ENCODE measurements around the gene SMARCAD1.

The SMARCAD1 gene

GRCh38 chr4:94307231-94307871, 99.7 kb downstream of the SMARCAD1 start:
- no peak for TF ChIP-seq TEAD4 (IDR thresholded peaks at IDR 0.05)
- no peak for TF ChIP-seq NFIC (IDR thresholded peaks at IDR 0.05)
- TF ChIP-seq CREB1 (IDR thresholded peaks at IDR 0.05; ENCODE audit: low read depth): no peak
- TF ChIP-seq EP300 (IDR thresholded peaks at IDR 0.05; ENCODE audit: borderline replicate concordance): no peak
- TF ChIP-seq CEBPB (IDR thresholded peaks at IDR 0.05): no peak
- no peak for TF ChIP-seq MAX (IDR thresholded peaks at IDR 0.05)
- no peak for TF ChIP-seq YY1 (IDR thresholded peaks at IDR 0.05; ENCODE audit: low read depth)
- TF ChIP-seq TAF1 (IDR thresholded peaks at IDR 0.05; ENCODE audit: low read depth): no peak
- TF ChIP-seq, protein P1, sequence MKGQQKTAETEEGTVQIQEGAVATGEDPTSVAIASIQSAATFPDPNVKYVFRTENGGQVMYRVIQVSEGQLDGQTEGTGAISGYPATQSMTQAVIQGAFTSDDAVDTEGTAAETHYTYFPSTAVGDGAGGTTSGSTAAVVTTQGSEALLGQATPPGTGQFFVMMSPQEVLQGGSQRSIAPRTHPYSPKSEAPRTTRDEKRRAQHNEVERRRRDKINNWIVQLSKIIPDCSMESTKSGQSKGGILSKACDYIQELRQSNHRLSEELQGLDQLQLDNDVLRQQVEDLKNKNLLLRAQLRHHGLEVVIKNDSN (IDR thresholded peaks at IDR 0.05): no peak
- TF ChIP-seq, protein P2, sequence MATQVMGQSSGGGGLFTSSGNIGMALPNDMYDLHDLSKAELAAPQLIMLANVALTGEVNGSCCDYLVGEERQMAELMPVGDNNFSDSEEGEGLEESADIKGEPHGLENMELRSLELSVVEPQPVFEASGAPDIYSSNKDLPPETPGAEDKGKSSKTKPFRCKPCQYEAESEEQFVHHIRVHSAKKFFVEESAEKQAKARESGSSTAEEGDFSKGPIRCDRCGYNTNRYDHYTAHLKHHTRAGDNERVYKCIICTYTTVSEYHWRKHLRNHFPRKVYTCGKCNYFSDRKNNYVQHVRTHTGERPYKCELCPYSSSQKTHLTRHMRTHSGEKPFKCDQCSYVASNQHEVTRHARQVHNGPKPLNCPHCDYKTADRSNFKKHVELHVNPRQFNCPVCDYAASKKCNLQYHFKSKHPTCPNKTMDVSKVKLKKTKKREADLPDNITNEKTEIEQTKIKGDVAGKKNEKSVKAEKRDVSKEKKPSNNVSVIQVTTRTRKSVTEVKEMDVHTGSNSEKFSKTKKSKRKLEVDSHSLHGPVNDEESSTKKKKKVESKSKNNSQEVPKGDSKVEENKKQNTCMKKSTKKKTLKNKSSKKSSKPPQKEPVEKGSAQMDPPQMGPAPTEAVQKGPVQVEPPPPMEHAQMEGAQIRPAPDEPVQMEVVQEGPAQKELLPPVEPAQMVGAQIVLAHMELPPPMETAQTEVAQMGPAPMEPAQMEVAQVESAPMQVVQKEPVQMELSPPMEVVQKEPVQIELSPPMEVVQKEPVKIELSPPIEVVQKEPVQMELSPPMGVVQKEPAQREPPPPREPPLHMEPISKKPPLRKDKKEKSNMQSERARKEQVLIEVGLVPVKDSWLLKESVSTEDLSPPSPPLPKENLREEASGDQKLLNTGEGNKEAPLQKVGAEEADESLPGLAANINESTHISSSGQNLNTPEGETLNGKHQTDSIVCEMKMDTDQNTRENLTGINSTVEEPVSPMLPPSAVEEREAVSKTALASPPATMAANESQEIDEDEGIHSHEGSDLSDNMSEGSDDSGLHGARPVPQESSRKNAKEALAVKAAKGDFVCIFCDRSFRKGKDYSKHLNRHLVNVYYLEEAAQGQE (IDR thresholded peaks at IDR 0.05; ENCODE audit: low read depth): no peak
- no peak for TF ChIP-seq TCF12 (IDR thresholded peaks at IDR 0.05; ENCODE audit: low read depth)
- TF ChIP-seq EGR1 (IDR thresholded peaks at IDR 0.05): no peak
- TF ChIP-seq RAD21 (IDR thresholded peaks at IDR 0.05; ENCODE audit: low read depth): no peak
- TF ChIP-seq ZBTB7A (IDR thresholded peaks at IDR 0.05; ENCODE audit: low read depth): no peak
- TF ChIP-seq FOXM1 (IDR thresholded peaks at IDR 0.05; ENCODE audit: borderline replicate concordance, low read depth): no peak

- no peak for TF ChIP-seq EP300 (IDR thresholded peaks at IDR 0.05; ENCODE audit: borderline replicate concordance)
- TF ChIP-seq, protein P2 (IDR thresholded peaks at IDR 0.05; ENCODE audit: low read depth): no peak
- no peak for TF ChIP-seq YY1 (IDR thresholded peaks at IDR 0.05; ENCODE audit: low read depth)
- TF ChIP-seq FOXM1 (IDR thresholded peaks at IDR 0.05; ENCODE audit: borderline replicate concordance, low read depth): no peak
- TF ChIP-seq TAF1 (IDR thresholded peaks at IDR 0.05; ENCODE audit: low read depth): no peak
- no peak for TF ChIP-seq MAX (IDR thresholded peaks at IDR 0.05)
- TF ChIP-seq NFIC (IDR thresholded peaks at IDR 0.05): no peak
These were observed 118.2 kb downstream of the SMARCAD1 start for GRCh38 chr4:94325835-94326234.

DNA sequence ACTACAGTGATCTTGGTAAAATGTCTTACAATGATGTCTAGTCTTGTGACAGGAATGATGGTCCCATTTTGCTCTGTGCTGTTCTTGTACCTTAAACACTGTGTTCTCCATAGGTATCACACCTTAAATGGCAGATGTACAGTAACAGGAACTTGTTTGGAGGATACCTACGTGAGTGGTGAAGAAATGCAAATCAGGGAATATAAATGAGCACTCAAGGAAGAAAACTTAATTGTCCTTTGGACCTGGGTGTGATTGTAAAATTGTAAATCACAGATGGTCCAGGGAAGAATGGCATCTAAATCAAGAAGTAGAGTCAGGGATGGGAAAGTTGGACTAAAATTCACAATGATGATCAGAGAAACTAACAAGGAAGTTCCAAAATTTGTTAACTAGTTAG, 122.3 kb downstream of the SMARCAD1 start:
- TF ChIP-seq TEAD4 (IDR thresholded peaks at IDR 0.05) (no peak), TCF12 (IDR thresholded peaks at IDR 0.05; ENCODE audit: low read depth) (no peak), RAD21 (IDR thresholded peaks at IDR 0.05; ENCODE audit: low read depth) (no peak), ZBTB7A (IDR thresholded peaks at IDR 0.05; ENCODE audit: low read depth) (no peak), CEBPB (IDR thresholded peaks at IDR 0.05) (no peak), CREB1 (IDR thresholded peaks at IDR 0.05; ENCODE audit: low read depth) (no peak), EGR1 (IDR thresholded peaks at IDR 0.05) (no peak)
- TF ChIP-seq, protein P1 (IDR thresholded peaks at IDR 0.05): no peak
- TF ChIP-seq, protein P2 (IDR thresholded peaks at IDR 0.05; ENCODE audit: low read depth): no peak

GRCh38 chr4:94332983-94333590, 125.4 kb downstream of the SMARCAD1 start:
- peak; percentile 39 for TF ChIP-seq RAD21 (IDR thresholded peaks at IDR 0.05; ENCODE audit: low read depth)
- TF ChIP-seq ZBTB7A (IDR thresholded peaks at IDR 0.05; ENCODE audit: low read depth): no peak
